ENCODE results near the gene NDUFV2. TPM values are rescaled to one million over a fixed set of nuclear protein-coding genes. Genes with fewer than 3 reads are reported as not detected.

The NDUFV2 gene
- total and polyA plus RNA-seq, 2 of the 8 experiments (the other 6 are each of a cell fraction or from before 2014, with no cell fraction given), result 90.8 to 191 TPM

- ChIA-PET POLR2A (ENCODE audit: partially characterized antibody) (interaction anchor here (0.9 to 5.7 kb wide), 9 partner anchors 13 to 462 kb away, joined by 3 to 61 read pairs (median 4); partner anchors contain the start of gene ANKRD12), CTCF (ENCODE audit: partially characterized antibody) (no interaction called here)
- Histone ChIP-seq H3K4me3 (ENCODE audit: extremely low read depth in 1 of 4, insufficient read depth in 2 of 4, low read depth in 3 of 4, low read length in 4 of 4) (peak overlapping the region; percentile 77 to 92 (median 86)), H3K14ac (ENCODE audit: insufficient read length) (no peak overlapping the region), H2AFZ (ENCODE audit: low read length) (no peak overlapping the region), H3K79me2 (ENCODE audit: control insufficient read depth in 1 of 2, insufficient read depth in 2 of 2, low read length in 2 of 2) (peaks cover 33 to 57% of the 10 kb centered on the region in 2 experiments), H2AK5ac (ENCODE audit: low read depth, low read length) (no peak overlapping the region), H4K91ac (replicated peaks; ENCODE audit: insufficient read length, low read length) (no peak overlapping the region), H3K23me2 (ENCODE audit: low read depth, low read length) (peaks cover 9% of the 10 kb centered on the region), H3K4me2 (ENCODE audit: insufficient read depth in 1 of 2, low read depth in 2 of 2, low read length in 2 of 2) (peak overlapping the region; percentile 81 to 83), H3K9ac (replicated peaks in 1 of 4; ENCODE audit: extremely low read depth in 1 of 4, low read depth in 3 of 4, low read length in 3 of 4) (peak overlapping the region; percentile 84 to 94 (median 91); a peak in 6 of 7 replicates), H3K9me3 (ENCODE audit: insufficient read depth in 2 of 2, low read depth in 1 of 2, low read length in 1 of 2) (no peaks in the 10 kb centered on the region), H3K4ac (replicated peaks; ENCODE audit: insufficient read length, low read depth, low read length) (no peak overlapping the region), H2BK15ac (ENCODE audit: low read length) (no peak overlapping the region), H2BK12ac (ENCODE audit: low read depth, low read length) (no peak overlapping the region), H3K27ac (ENCODE audit: low read depth, low read length) (peak overlapping the region; percentile 91; the same call in 1 of the 2 replicates), H4K20me1 (replicated peaks in 1 of 2; ENCODE audit: control insufficient read depth in 1 of 2, insufficient read depth in 2 of 2, low read length in 2 of 2) (peaks cover 3% of the 10 kb centered on the region in 2 experiments), H2BK20ac (ENCODE audit: low read length) (no peak overlapping the region), H3K4me1 (replicated peaks in 1 of 4; ENCODE audit: control insufficient read depth in 3 of 4, insufficient read depth in 4 of 4, low read length in 3 of 4) (peaks cover 0 to 21% (median 6%) of the 10 kb centered on the region in 4 experiments; a peak in 3 of 7 replicates), H3K18ac (ENCODE audit: extremely low read depth, low read length) (no peak overlapping the region), H2BK120ac (replicated peaks; ENCODE audit: low read depth, low read length) (no peak overlapping the region), H3K27me3 (replicated peaks in 1 of 4; ENCODE audit: control insufficient read depth in 3 of 4, extremely low read depth in 1 of 4, insufficient read depth in 3 of 4, low read length in 3 of 4) (peaks cover 0 to 2% (median 0%) of the 10 kb centered on the region in 4 experiments; a peak in 1 of 7 replicates), H2BK5ac (ENCODE audit: low read depth, low read length) (no peak overlapping the region; the same call in 1 of the 2 replicates), H3K56ac (replicated peaks; ENCODE audit: insufficient read length, low read depth, low read length) (no peak overlapping the region), H3K36me3 (ENCODE audit: control insufficient read depth in 2 of 4, insufficient read depth in 4 of 4, low read length in 3 of 4) (peaks cover 0 to 5% (median 0%) of the 10 kb centered on the region in 4 experiments; a peak in 1 of 8 replicates), H3K79me1 (ENCODE audit: low read depth, low read length) (no peaks in the 10 kb centered on the region), H4K5ac (ENCODE audit: insufficient read length, low read depth, low read length) (peak overlapping the region; percentile 40), H4K8ac (ENCODE audit: extremely low read depth, insufficient read depth, low read length) (no peak overlapping the region), H3K23ac (ENCODE audit: insufficient read length) (no peak overlapping the region)
- no peak for FAIRE-seq
- DNase-seq (ENCODE audit: low read depth in 1 of 2, low spot score in 2 of 2), result no peak
- WGBS, 2 experiments (ENCODE audit: extremely low coverage in 1 of 2, insufficient coverage in 1 of 2, insufficient read length in 1 of 2, insufficient replicate concordance in 2 of 2, low coverage in 1 of 2, low lambda C conversion rate in 2 of 2, missing lambda C conversion rate in 1 of 2), result 18% methylated on average over 4 of the region's 4 CpGs; no CpG with 5 or more reads in 1 of the 2 experiments
- TF ChIP-seq PHF8 (conservative IDR thresholded peaks at IDR 0.05; ENCODE audit: low read depth, low read length) (no peak), BRCA1 (IDR thresholded peaks at IDR 0.05; ENCODE audit: low read depth, low read length) (no peak), EP300 (IDR thresholded peaks at IDR 0.05; ENCODE audit: borderline replicate concordance in 1 of 2, low read depth in 2 of 2, low read length in 2 of 2) (no peak), RNF2 (IDR thresholded peaks at IDR 0.05; ENCODE audit: borderline replicate concordance, low read depth, low read length, missing control alignments, poor library complexity, severe bottlenecking) (no peak), POLR2AphosphoS5 (IDR thresholded peaks at IDR 0.05; ENCODE audit: low read depth, low read length) (no peak), KDM1A (IDR thresholded peaks at IDR 0.05; ENCODE audit: borderline replicate concordance, low read length) (no peak), E2F6 (IDR thresholded peaks at IDR 0.05) (no peak), POLR2A (IDR thresholded peaks at IDR 0.05; ENCODE audit: control extremely low read depth in 1 of 2, low read depth in 2 of 2, low read length in 2 of 2) (no peak), SRF (IDR thresholded peaks at IDR 0.05; ENCODE audit: low read depth, low read length) (no peak)
Measured at GRCh38 chr18:9103376-9103873, 926 bp downstream of the NDUFV2 start.
